Central memory CD4-positive, alpha-beta T cell (primary cell): ENCODE results near the gene ATP5F1E.

ENCODE experiments used
- DNase-seq: peaks from one replicate; pipeline ENCODE4 v3.0.0; 2022

The ATP5F1E gene

GRCh38 chr20:59004763-59005522, 27.2 kb downstream of the ATP5F1E start:
- peak; percentile 43 for DNase-seq

- DNase-seq: peak; percentile 55
Measured at GRCh38 chr20:59004493-59004762, 27.7 kb downstream of the ATP5F1E start.

GRCh38 chr20:59003836-59004492, 28.2 kb downstream of the ATP5F1E start:
- DNase-seq: no peak

- DNase-seq: no peak
Measured at GRCh38 chr20:59002874-59003399, 29.2 kb downstream of the ATP5F1E start.

DNA sequence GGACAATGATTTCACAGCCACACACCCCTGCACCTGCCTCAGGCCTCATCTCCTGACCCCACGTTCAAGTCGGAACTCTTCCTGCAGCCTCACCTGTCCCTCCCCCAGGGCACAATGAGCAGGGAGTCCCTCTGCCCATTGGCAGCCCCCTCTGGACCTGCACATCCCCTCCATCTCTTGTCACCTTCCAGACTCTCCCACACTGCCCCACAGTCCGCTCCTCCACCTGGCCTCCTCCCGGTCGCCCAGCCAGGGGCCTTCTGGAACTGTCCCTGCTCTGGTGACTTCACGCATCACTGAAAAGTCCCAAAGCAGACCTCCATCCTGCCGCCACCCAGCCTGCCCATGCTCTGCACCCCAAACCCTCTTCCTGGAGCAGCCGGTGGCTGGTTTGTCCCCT, 29.7 kb downstream of the ATP5F1E start:
- DNase-seq: no peak

- no peak for DNase-seq
Measured at GRCh38 chr20:59001449-59002171, 30.5 kb downstream of the ATP5F1E start.

- DNase-seq: no peak
Measured at GRCh38 chr20:59001068-59001448, 31.1 kb downstream of the ATP5F1E start.

GRCh38 chr20:59000326-59000725, 31.8 kb downstream of the ATP5F1E start:
- no peak for DNase-seq

- DNase-seq: no peak
Measured at GRCh38 chr20:58998656-58999055, 33.5 kb downstream of the ATP5F1E start.

GRCh38 chr20:58997141-58997770, 34.9 kb downstream of the ATP5F1E start:
- DNase-seq: no peak

GRCh38 chr20:58996226-58996611, 35.9 kb downstream of the ATP5F1E start:
- DNase-seq: no peak

DNA sequence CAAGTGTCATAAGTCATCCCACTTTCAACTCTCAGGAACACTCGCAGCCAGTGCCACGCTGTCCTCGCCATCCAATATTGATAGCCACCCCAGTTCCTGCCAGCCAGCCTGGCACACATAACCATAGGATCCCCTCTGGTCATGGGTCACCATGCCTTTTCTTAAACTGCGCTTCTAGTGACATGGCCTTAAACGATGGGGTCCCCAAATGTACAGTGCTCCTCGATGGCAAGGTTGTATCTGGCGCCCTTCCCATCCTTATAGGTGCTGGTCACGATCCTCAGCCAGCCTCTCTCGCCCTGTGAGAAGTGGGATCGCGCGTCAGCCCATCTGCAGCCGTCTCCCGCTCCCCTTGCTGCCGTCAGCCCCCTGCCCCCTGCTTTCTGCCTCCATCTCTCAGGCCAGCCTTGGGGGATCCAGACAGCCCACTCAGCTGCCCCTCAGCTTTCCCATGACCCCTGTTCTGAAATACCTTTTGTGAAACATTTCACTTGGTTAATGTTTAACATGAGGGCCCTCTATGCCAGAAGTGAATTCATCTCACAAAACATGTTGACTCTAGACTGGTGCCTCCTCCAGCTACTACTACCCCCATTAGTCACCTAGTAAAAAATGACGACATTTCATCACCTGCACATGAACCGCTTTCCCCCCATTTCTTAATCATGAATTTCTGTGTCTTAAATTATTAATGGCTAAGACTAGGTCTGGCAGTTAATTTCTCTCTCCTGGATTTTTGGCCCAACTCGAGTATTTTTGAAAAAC, 36.5 kb downstream of the ATP5F1E start:
- no peak for DNase-seq

DNA sequence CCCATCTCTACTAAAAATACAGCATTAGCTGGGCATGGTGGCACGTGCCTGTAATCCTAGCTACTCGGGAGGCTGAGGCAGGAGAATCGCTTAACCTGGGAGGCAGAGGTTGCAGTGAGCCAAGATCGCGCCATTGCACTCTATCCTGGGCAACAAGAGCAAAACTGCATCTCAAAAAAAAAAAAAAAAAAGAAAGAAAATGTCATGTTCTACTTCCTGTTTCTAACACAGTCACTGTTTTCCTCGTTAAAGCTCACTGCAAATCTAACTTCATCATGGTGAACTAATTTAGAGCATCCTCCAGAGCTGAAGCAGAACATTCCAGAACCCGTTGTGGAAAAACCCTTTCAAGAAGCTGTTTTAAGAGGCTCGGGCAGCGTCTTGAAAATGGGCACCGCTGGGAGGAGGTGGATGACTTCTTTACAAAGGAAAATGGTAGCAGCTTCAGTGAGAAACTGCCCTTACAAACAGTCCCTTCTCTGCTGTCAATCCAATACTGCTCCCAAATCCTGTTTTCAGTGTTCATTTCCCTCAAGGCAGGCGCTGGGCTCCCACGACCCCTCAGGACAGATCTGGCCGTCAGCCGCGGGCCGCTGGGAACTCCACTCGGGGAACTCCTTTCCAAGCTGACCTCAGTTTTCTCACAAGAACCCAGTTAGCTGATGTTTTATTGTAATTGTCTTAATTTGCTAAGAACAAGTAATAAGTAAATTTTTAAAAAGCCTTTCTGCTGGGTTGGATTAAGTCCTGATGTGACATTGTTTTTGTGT, 37.6 kb downstream of the ATP5F1E start:
- no peak for DNase-seq

DNA sequence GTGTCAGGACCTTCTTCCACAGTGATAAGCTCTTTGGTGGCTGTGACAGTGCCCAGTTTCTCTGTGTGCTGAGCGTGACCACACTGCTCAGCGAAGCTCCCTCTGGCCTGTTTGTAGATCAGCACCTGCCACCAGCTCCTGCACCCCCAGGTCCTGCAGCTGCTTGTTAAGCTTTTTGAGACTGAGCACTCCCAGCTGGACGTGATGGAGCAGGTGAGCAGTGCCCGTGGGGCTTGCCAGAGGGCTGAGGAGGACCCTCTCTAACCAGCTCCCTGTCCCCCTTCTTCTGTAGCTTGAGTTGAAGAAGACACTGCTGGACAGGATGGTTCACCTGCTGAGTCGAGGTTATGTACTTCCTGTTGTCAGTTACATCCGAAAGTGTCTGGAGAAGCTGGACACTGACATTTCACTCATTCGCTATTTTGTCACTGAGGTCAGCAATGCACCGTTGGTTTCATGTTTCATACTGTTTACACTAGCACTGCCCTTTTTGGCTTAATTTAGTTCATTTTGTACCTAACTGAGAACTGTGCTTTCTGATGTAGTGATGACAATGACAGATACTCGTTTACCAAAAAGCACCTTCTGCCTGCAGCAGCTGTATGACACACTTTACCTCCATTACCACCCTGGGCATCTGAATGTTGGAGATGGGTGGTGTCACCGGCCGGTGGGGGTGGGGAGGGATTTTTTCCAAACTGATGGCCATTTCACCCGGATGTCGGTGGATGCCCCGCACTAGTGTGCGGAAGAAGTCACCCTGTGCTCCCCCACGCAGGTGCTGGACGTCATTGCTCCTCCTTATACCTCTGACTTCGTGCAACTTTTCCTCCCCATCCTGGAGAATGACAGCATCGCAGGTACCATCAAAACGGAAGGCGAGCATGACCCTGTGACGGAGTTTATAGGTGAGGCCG, 38.5 kb downstream of the ATP5F1E start:
- no peak for DNase-seq

DNA sequence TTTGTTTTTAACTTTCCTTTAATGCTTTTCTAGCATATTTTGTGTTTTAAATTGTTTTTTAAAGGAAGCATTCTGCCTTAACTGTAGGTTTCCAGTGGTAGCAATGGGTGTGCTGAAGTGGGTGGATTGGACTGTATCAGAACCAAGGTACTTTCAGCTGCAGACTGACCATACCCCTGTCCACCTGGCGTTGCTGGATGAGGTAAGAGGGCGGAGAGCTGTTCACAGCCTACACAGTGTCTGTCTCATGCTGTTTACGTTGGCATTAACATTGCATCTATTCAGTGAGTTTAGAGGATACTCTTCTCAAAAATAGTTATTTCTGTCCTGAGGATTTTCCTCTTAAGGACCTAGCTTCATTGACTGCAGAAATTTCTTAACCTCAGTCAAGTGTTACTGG, 39.2 kb downstream of the ATP5F1E start:
- DNase-seq: no peak

DNA sequence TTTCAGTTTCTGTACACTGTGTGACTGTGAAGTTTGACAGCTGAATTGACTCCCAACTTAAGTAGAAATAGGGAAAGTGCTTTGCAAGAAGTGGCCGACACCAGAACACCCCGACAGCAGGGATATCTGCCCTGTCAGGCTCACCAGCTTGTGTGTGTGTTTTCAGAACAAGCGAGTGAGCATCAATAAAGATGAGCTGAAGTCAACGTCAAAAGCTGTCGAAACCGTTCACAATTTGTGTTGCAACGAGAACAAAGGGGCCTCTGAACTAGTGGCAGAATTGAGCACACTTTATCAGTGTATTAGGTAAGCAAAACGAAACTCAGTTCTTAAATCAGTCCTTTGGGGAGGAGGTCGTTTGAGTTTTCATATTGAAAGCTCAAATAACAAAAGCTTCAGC, 40.4 kb downstream of the ATP5F1E start:
- DNase-seq: no peak

GRCh38 chr20:58990651-58991445, 41.3 kb downstream of the ATP5F1E start:
- no peak for DNase-seq

- DNase-seq: no peak
Measured at GRCh38 chr20:58989196-58989595, 42.9 kb downstream of the ATP5F1E start.

DNA sequence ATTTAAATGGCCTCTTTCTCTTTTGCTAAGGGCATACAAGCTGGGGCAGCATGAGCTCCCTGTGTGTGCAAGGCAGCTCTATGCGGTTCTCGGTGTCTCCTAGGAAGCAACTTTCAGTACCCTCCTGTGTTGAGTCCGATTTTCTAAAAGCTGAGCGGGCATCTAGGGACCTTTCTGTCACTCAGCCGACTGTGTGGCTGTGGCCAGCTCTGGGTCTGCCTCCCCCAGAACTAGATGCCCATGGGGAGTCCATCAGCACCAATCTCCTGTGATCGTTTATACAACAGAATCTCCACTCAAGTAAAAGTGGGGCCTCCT, 43.6 kb downstream of the ATP5F1E start:
- DNase-seq: no peak
